Hepatocyte (in vitro differentiated cells): ENCODE results near the gene GATAD2A.

Source experiments
- EZH2phosphoT487 ChIP-seq: fragments of 200-600 bp; sonication (generic); IDR thresholded peaks from one replicate; pipeline ENCODE4 v1.6.1; 2018; ENCODE audit warnings: antibody characterized with exemption, mild to moderate bottlenecking, low read depth, moderate library complexity; ENCODE audit not compliant: unreplicated experiment, severe bottlenecking
- TF ChIP-seq, protein P1 (sequence below): fragments of 200-600 bp; sonication (generic); IDR thresholded peaks from 2 replicates; pipeline ENCODE4 v1.5.1; 2016; ENCODE audit warnings: antibody characterized with exemption, mild to moderate bottlenecking; ENCODE audit not compliant: poor library complexity

- TF ChIP-seq, protein P1, sequence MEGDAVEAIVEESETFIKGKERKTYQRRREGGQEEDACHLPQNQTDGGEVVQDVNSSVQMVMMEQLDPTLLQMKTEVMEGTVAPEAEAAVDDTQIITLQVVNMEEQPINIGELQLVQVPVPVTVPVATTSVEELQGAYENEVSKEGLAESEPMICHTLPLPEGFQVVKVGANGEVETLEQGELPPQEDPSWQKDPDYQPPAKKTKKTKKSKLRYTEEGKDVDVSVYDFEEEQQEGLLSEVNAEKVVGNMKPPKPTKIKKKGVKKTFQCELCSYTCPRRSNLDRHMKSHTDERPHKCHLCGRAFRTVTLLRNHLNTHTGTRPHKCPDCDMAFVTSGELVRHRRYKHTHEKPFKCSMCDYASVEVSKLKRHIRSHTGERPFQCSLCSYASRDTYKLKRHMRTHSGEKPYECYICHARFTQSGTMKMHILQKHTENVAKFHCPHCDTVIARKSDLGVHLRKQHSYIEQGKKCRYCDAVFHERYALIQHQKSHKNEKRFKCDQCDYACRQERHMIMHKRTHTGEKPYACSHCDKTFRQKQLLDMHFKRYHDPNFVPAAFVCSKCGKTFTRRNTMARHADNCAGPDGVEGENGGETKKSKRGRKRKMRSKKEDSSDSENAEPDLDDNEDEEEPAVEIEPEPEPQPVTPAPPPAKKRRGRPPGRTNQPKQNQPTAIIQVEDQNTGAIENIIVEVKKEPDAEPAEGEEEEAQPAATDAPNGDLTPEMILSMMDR, result no peak
- no peak for TF ChIP-seq EZH2phosphoT487
Observed at GRCh38 chr19:19482809-19483596, 77.5 kb downstream of the GATAD2A start.
